Neural progenitor cell (in vitro differentiated cells): ENCODE measurements around the gene VRK3. TPM values are rescaled to one million over a fixed set of nuclear protein-coding genes. Genes with fewer than 3 reads are reported as not detected.

Experiments
- DNase-seq: peaks from one replicate; pipeline ENCODE4 v3.0.0-alpha.2; 2016; ENCODE audit warnings: low spot score
- H2AFZ ChIP-seq: fragments of 200-600 bp; sonication (generic); replicated peaks from 2 replicates; pipeline ENCODE4 v1.6.1; 2016; ENCODE audit warnings: antibody characterized with exemption
- H3F3A ChIP-seq: fragments of 200-600 bp; sonication (generic); 2 replicates; pipeline ENCODE4 v1.6.1; 2016; ENCODE audit warnings: antibody characterized with exemption, low read depth
- H3K27ac ChIP-seq: fragments of 200-600 bp; sonication (generic); 2 replicates; pipeline ENCODE4 v1.5.1; 2016; ENCODE audit warnings: mild to moderate bottlenecking
- H3K27me3 ChIP-seq: fragments of 200-600 bp; sonication (generic); 2 replicates; pipeline ENCODE4 v1.6.1; 2016; ENCODE audit warnings: mild to moderate bottlenecking, moderate library complexity
- H3K36me3 ChIP-seq: fragments of 200-600 bp; sonication (generic); 2 replicates; pipeline ENCODE4 v1.5.1; 2016
- H3K4me1 ChIP-seq: fragments of 200-600 bp; sonication (generic); 2 replicates; pipeline ENCODE4 v1.6.1; 2016; ENCODE audit warnings: mixed run types
- H3K4me2 ChIP-seq: fragments of 200-600 bp; sonication (generic); 2 replicates; pipeline ENCODE4 v1.6.1; 2016
- H3K4me3 ChIP-seq: fragments of 200-600 bp; sonication (generic); 2 replicates; pipeline ENCODE4 v1.5.1; 2016
- H3K79me2 ChIP-seq: fragments of 200-600 bp; sonication (generic); 2 replicates; pipeline ENCODE4 v1.6.1; 2016; ENCODE audit warnings: low read depth
- H3K9ac ChIP-seq: fragments of 200-600 bp; sonication (generic); 2 replicates; pipeline ENCODE4 v1.6.1; 2016
- H3K9me3 ChIP-seq: fragments of 200-600 bp; sonication (generic); 2 replicates; pipeline ENCODE4 v1.5.1; 2016; ENCODE audit warnings: low read depth
- H4K20me1 ChIP-seq: fragments of 200-600 bp; sonication (generic); 2 replicates; pipeline ENCODE4 v1.6.1; 2016; ENCODE audit warnings: low read depth
- H3K27ac Mint-ChIP-seq: 3 replicates; pipeline ENCODE4 v1.8.0; 2021; ENCODE audit warnings: mixed read lengths
- H3K27me3 Mint-ChIP-seq: 2 replicates; pipeline ENCODE4 v1.8.0; 2022; ENCODE audit warnings: low read depth, mild to moderate bottlenecking, inconsistent platforms, moderate library complexity, mixed read lengths; ENCODE audit not compliant: insufficient read depth
- H3K36me3 Mint-ChIP-seq: 3 replicates; pipeline ENCODE4 v1.8.0; 2021; ENCODE audit warnings: mixed read lengths
- H3K4me1 Mint-ChIP-seq: 3 replicates; pipeline ENCODE4 v1.8.0; 2021; ENCODE audit warnings: mixed read lengths
- H3K4me3 Mint-ChIP-seq: 3 replicates; pipeline ENCODE4 v1.8.0; 2021; ENCODE audit warnings: mild to moderate bottlenecking, moderate library complexity, mixed read lengths
- H3K9me3 Mint-ChIP-seq: 3 replicates; pipeline ENCODE4 v1.8.0; 2020; ENCODE audit warnings: mixed read lengths
- CTCF ChIP-seq: fragments of 200-600 bp; sonication (generic); IDR thresholded peaks from 2 replicates; pipeline ENCODE4 v1.5.1; 2017; ENCODE audit warnings: antibody characterized with exemption, mild to moderate bottlenecking
- EZH2 ChIP-seq: fragments of 200-600 bp; sonication (generic); IDR thresholded peaks from 2 replicates; pipeline ENCODE4 v1.6.1; 2017; ENCODE audit warnings: antibody characterized with exemption, mild to moderate bottlenecking, moderate library complexity
- EZH2phosphoT487 ChIP-seq: fragments of 200-600 bp; sonication (generic); IDR thresholded peaks from 2 replicates; pipeline ENCODE4 v1.6.1; 2017; ENCODE audit warnings: antibody characterized with exemption
- total RNA-seq: library from RNA; depleted of rRNA; stranded (reverse); fragments of >200 nt; gene quantifications from 2 replicates; pipeline ENCODE4 v1.2.3, GENCODE V29; 2015; ENCODE audit warnings: low replicate concordance

Gene VRK3
- total RNA-seq, 1 donor from 2014 or later: 21.6 TPM

- H4K20me1 ChIP-seq: no peaks in the 10 kb centered on the region
Measured at GRCh38 chr19:50002386-50002960, 22.7 kb downstream of the VRK3 start.

DNA sequence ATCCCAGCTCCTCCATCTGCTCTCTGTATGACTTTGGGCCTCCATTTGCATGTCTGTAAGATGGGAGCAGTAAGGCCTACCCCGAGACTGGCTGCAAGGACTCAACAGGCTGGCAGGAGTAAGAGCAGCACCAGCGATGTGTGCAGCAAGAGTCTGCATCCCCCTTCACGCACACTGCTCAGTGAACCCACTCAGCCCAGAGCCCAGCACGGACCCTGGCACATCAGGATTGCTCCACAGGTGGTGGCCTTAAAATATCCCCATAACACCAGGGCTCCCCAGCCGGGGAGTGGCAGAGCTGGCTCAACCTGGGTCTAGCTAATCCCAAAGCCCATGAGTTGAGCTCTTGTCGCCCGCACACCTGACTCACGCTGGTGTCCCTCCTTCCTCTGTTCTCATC lies 23.4 kb downstream of the VRK3 start:
- no peak overlapping the region for H3K27ac ChIP-seq
- H3K4me3 ChIP-seq: no peak overlapping the region
- TF ChIP-seq CTCF (no peak), EZH2phosphoT487 (no peak)
- no peak overlapping the region for H2AFZ ChIP-seq
- H3K4me2 ChIP-seq: no peak overlapping the region
- H3F3A ChIP-seq: no peaks in the 10 kb centered on the region
- no peaks in the 10 kb centered on the region for H4K20me1 ChIP-seq
- H3K27me3 Mint-ChIP-seq: no peaks in the 10 kb centered on the region
- H3K36me3 ChIP-seq: no peaks in the 10 kb centered on the region
- peaks cover 11% of the 10 kb centered on the region for H3K36me3 Mint-ChIP-seq
- no peak overlapping the region for H3K27ac Mint-ChIP-seq
- no peaks in the 10 kb centered on the region for H3K4me1 Mint-ChIP-seq
- H3K9me3 ChIP-seq: no peaks in the 10 kb centered on the region
- H3K4me1 ChIP-seq: no peaks in the 10 kb centered on the region
- H3K9me3 Mint-ChIP-seq: no peaks in the 10 kb centered on the region
- no peaks in the 10 kb centered on the region for H3K27me3 ChIP-seq
- no peak overlapping the region for H3K9ac ChIP-seq
- H3K79me2 ChIP-seq: no peaks in the 10 kb centered on the region
- DNase-seq: no peak
- no peak overlapping the region for H3K4me3 Mint-ChIP-seq

More at GRCh38 chr19:50002386-50002960, 22.7 kb downstream of the VRK3 start:
- no peaks in the 10 kb centered on the region for H3K4me1 ChIP-seq
- H3F3A ChIP-seq: no peaks in the 10 kb centered on the region
- H3K9me3 ChIP-seq: no peaks in the 10 kb centered on the region
- H3K27me3 ChIP-seq: no peaks in the 10 kb centered on the region
- no peaks in the 10 kb centered on the region for H3K36me3 ChIP-seq
- no peaks in the 10 kb centered on the region for H3K4me1 Mint-ChIP-seq
- no peaks in the 10 kb centered on the region for H3K27me3 Mint-ChIP-seq
- H3K4me3 ChIP-seq: no peak overlapping the region
- no peak overlapping the region for H3K4me2 ChIP-seq
- no peak overlapping the region for H2AFZ ChIP-seq
- H3K9me3 Mint-ChIP-seq: no peaks in the 10 kb centered on the region
- H3K9ac ChIP-seq: no peak overlapping the region
- TF ChIP-seq EZH2 (no peak), CTCF (no peak), EZH2phosphoT487 (no peak)
- no peak overlapping the region for H3K4me3 Mint-ChIP-seq
- H3K79me2 ChIP-seq: no peaks in the 10 kb centered on the region
- H3K27ac Mint-ChIP-seq: no peak overlapping the region
- no peak for DNase-seq
- H3K27ac ChIP-seq: no peak overlapping the region
- peaks cover 15% of the 10 kb centered on the region for H3K36me3 Mint-ChIP-seq

DNA sequence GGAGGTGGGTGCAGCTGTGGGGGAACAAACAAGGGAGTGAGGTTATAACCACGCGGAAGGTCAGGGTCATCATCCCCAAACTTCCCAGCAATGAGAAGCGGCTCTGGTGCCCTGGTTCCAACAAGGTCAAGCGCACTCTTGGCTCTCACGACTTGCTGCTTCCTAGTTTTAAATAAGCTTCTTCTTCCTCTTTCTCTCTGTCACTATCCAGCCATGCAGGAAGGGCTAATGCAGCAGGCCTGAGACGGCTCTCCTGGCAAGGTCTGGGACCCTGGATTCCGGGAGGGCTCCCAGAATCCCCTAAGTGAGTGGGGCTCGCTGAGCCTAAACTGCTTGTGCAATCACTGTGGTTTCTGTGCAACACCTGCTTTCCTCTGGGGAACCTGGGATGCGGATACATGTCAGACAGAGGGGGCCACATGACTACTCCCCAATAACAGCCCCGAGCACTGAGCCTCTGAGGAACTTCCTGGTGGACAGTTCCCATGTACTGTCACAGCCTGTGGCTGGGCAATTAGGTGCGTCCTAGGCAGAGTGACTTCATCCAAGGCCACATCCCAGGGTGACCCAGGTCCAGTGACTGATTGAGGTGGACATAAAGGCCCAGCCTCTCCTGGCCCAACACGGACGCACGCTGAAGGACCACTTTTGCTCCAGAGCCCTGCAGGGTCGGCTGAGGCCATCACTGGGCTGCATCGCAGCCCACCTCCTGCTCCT lies 24.2 kb downstream of the VRK3 start:
- H3K27ac ChIP-seq: no peak overlapping the region
- TF ChIP-seq CTCF (no peak), EZH2 (no peak)
- no peaks in the 10 kb centered on the region for H3K79me2 ChIP-seq
- no peaks in the 10 kb centered on the region for H3F3A ChIP-seq
- H3K4me1 ChIP-seq: no peaks in the 10 kb centered on the region
- no peak overlapping the region for H3K4me3 ChIP-seq
- no peak overlapping the region for H2AFZ ChIP-seq
- no peaks in the 10 kb centered on the region for H3K27me3 Mint-ChIP-seq
- peaks cover 11% of the 10 kb centered on the region for H3K36me3 Mint-ChIP-seq
- H3K9me3 ChIP-seq: no peaks in the 10 kb centered on the region
- H3K9me3 Mint-ChIP-seq: no peaks in the 10 kb centered on the region
- H3K9ac ChIP-seq: no peak overlapping the region
- H3K27ac Mint-ChIP-seq: no peak overlapping the region
- H3K36me3 ChIP-seq: no peaks in the 10 kb centered on the region
- H3K4me3 Mint-ChIP-seq: no peak overlapping the region
- no peak overlapping the region for H3K4me2 ChIP-seq
- H3K4me1 Mint-ChIP-seq: no peaks in the 10 kb centered on the region
- no peak for DNase-seq
- H3K27me3 ChIP-seq: no peaks in the 10 kb centered on the region
- H4K20me1 ChIP-seq: no peaks in the 10 kb centered on the region
